GM13976 (cell line): Measurements from ENCODE around the gene LRRC49.

ENCODE experiments used
- DNase-seq: peaks from one replicate; pipeline ENCODE4 v3.0.0; 2012; ENCODE audit warnings: low spot score
- CTCF ChIP-seq: IDR thresholded peaks from 2 replicates; pipeline ENCODE4 v1.5.1; 2012; ENCODE audit warnings: borderline replicate concordance, mild to moderate bottlenecking; ENCODE audit not compliant: insufficient read depth; ENCODE audit errors: extremely low read depth, missing control alignments, control extremely low read depth
- in situ Hi-C: fragments of 300-500 bp; cut with MboI; formaldehyde crosslinking; loops from one replicate; pipeline ENCODE4 v1.12.0; 2022; ENCODE audit warnings: low sequenced_read_pairs, mixed read lengths, inconsistent platforms; ENCODE audit not compliant: unreplicated experiment

Gene LRRC49

GRCh38 chr15:71052356-71052755, 159.7 kb downstream of the LRRC49 start:
- in situ Hi-C loops, result no loop called here

GRCh38 chr15:71054286-71054952, 161.8 kb downstream of the LRRC49 start:
- in situ Hi-C loops, result no loop called here
- no peak for DNase-seq
- TF ChIP-seq CTCF, result no peak

More at GRCh38 chr15:71052356-71052755, 159.7 kb downstream of the LRRC49 start:
- TF ChIP-seq CTCF, result no peak
- no peak for DNase-seq

- in situ Hi-C loops, result no loop called here
- DNase-seq, result no peak
- no peak for TF ChIP-seq CTCF
These were observed 162.8 kb downstream of the LRRC49 start for GRCh38 chr15:71055461-71055860.

- in situ Hi-C loops, result no loop called here
- DNase-seq, result no peak
- TF ChIP-seq CTCF, result no peak
These were observed 163.5 kb downstream of the LRRC49 start for GRCh38 chr15:71056111-71056510.

GRCh38 chr15:71057143-71057542, 164.5 kb downstream of the LRRC49 start:
- TF ChIP-seq CTCF, result no peak
- in situ Hi-C loops, result no loop called here
- no peak for DNase-seq

GRCh38 chr15:71057581-71057980, 165.0 kb downstream of the LRRC49 start:
- in situ Hi-C loops, result no loop called here
- no peak for TF ChIP-seq CTCF
- no peak for DNase-seq
